IPS-18a (cell line): ENCODE data around the gene IRX5.

Experiments used
- H3K27ac ChIP-seq: one replicate; pipeline ENCODE4 v1.5.1; 2013; ENCODE audit warnings: low read length
- H3K27me3 ChIP-seq: one replicate; pipeline ENCODE4 v1.6.1; 2013; ENCODE audit warnings: mild to moderate bottlenecking, low read length; ENCODE audit not compliant: control insufficient read depth, insufficient read depth
- H3K36me3 ChIP-seq: one replicate; pipeline ENCODE4 v1.6.1; 2013; ENCODE audit warnings: low read depth, low read length; ENCODE audit not compliant: control insufficient read depth
- H3K4me1 ChIP-seq: one replicate; pipeline ENCODE4 v1.6.1; 2013; ENCODE audit warnings: low read depth, low read length; ENCODE audit not compliant: control insufficient read depth
- H3K4me3 ChIP-seq: one replicate; pipeline ENCODE4 v1.5.1; 2013; ENCODE audit warnings: low read length
- H3K9ac ChIP-seq: one replicate; pipeline ENCODE4 v1.6.1; 2013; ENCODE audit warnings: mild to moderate bottlenecking, low read length, moderate library complexity
- H3K9me3 ChIP-seq: one replicate; pipeline ENCODE4 v1.6.1; 2013; ENCODE audit warnings: low read depth, low read length; ENCODE audit not compliant: control insufficient read depth

Gene IRX5

DNA sequence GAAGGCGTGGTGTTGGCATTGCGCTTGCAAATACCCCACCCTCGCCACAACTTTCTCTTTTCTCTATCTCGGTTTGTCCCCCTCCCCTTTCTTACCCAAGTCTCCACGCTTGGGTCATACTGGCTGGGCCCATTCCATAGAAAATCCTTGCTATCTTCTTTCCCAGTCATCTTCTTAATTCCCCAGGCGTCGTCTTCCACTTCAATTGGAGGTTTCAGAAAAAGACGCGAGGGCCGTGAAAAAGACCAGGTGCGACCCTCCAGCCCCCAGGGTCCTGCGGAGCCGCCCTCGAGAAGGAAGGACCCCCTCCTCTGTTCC lies 8.3 kb downstream of the IRX5 start:
- Histone ChIP-seq H3K27ac (no peak overlapping the region), H3K9ac (no peak overlapping the region), H3K4me1 (peaks cover 41% of the 10 kb centered on the region), H3K9me3 (no peaks in the 10 kb centered on the region), H3K27me3 (peaks cover 98% of the 10 kb centered on the region), H3K4me3 (peak overlapping the region; percentile 64), H3K36me3 (no peaks in the 10 kb centered on the region)

DNA sequence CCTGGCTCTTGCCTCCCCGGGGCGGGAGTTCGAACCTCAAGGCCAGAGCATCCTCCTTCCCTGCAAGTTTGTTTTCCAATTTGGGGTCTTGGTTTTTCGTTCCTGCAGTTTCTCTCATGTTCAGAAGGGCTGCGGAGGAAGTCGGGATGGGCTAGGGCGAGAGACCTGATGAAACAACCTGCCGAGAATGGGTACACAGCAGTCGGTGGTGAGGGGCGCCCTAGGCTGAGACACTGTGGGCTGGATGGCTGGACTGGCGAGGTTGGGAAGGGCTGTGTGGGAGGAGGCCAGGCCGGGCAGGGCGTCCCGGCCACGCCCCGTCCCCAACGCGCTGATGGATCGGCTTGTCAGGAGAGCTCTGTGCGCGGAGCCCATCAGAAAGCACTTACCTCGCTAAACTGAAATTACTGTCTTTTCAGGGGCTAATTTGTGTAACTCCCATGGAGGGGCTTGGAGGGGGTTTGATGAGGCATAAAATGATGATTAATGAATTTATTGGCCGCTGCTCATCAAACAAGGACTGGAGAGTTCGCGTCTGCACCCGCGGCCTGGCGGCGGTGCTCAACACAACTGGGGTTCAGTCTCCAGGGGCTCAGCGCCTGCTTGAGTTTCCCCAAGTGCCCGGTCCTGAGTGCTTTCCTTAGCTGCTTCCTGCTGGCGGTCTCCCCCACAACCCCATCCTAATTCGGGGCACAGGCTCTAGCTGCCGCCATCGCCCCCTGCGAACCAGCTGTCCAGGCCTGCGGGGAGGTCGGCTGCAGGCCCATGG lies 9.0 kb downstream of the IRX5 start:
- H3K27me3 ChIP-seq = peaks cover 91% of the 10 kb centered on the region
- H3K36me3 ChIP-seq = no peaks in the 10 kb centered on the region
- H3K27ac ChIP-seq = no peak overlapping the region
- H3K9ac ChIP-seq = no peak overlapping the region
- H3K9me3 ChIP-seq = no peaks in the 10 kb centered on the region
- H3K4me3 ChIP-seq = peak overlapping the region; percentile 29
- peaks cover 39% of the 10 kb centered on the region for H3K4me1 ChIP-seq

DNA sequence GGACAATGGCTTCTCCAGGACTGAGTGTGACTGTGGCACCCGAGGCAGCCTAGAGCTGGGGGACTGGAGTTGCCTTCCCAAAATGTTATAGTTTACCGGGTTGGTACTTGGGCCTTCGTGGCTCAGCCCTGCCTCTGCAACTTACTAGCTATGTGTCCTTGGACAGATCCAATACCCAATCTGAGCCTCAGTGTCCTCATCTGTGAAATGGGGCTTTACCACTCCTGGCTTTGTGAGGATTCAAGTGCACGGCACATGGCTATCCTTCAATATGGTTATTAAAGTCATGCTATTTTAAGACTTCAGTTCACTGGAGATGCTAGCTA lies 9.6 kb downstream of the IRX5 start:
- peak overlapping the region; percentile 29 for H3K4me3 ChIP-seq
- H3K36me3 ChIP-seq = no peaks in the 10 kb centered on the region
- no peaks in the 10 kb centered on the region for H3K9me3 ChIP-seq
- H3K27me3 ChIP-seq = peaks cover 85% of the 10 kb centered on the region
- no peak overlapping the region for H3K27ac ChIP-seq
- H3K9ac ChIP-seq = no peak overlapping the region
- H3K4me1 ChIP-seq = peaks cover 37% of the 10 kb centered on the region

- no peak overlapping the region for H3K4me3 ChIP-seq
- no peak overlapping the region for H3K9ac ChIP-seq
- H3K27me3 ChIP-seq = peaks cover 68% of the 10 kb centered on the region
- H3K27ac ChIP-seq = no peak overlapping the region
- H3K4me1 ChIP-seq = peaks cover 21% of the 10 kb centered on the region
- H3K36me3 ChIP-seq = no peaks in the 10 kb centered on the region
- no peaks in the 10 kb centered on the region for H3K9me3 ChIP-seq
Measured at GRCh38 chr16:54942353-54942943, 11.8 kb downstream of the IRX5 start.

DNA sequence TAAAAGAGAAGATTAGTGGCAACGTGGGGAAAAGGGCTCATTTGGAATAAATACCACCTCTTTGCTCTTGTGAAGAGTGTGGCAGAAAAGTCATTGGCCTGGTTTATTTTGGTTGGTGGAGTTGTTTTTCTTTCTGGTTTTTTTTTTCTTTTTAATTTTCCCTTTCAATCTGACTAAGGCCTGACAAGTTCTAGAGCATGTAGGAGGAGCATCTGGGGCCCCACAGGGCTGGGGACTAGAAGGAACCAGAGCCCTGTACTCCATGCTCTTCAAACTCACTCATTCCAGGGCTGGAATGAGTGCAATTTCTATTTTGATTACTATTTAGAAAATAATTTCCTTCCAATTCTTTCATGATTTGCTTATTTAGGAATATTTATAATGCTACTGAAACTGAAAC lies 13.3 kb downstream of the IRX5 start:
- H3K9me3 ChIP-seq = no peaks in the 10 kb centered on the region

DNA sequence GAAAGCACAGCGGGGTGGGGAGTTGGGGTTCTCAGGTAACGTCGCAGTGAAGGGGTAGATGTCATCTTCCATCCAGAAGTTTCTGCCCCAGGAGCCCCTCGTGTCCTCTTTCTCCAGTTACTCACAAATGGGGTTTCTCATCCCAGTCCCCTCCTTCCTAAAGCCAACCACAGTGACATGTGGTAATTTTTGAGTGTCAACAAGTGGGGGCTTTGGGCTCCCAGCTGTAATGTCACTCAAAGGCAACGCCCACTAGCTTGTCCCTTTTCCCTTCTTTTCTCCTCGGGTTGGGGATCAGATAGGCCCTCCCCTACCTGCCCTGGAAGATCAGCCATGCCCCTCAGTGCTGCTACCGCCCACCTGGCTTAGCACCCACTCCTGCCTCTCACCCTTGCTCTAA lies 14.4 kb downstream of the IRX5 start:
- Histone ChIP-seq H3K4me3 (no peak overlapping the region), H3K27ac (no peak overlapping the region), H3K27me3 (peaks cover 42% of the 10 kb centered on the region), H3K36me3 (no peaks in the 10 kb centered on the region), H3K9ac (no peak overlapping the region), H3K4me1 (no peaks in the 10 kb centered on the region), H3K9me3 (no peaks in the 10 kb centered on the region)

More for the DNA sequence above, 13.3 kb downstream of the IRX5 start:
- Histone ChIP-seq H3K4me1 (peaks cover 6% of the 10 kb centered on the region), H3K36me3 (no peaks in the 10 kb centered on the region), H3K9ac (no peak overlapping the region), H3K27me3 (peaks cover 53% of the 10 kb centered on the region), H3K4me3 (no peak overlapping the region), H3K27ac (no peak overlapping the region)

- Histone ChIP-seq H3K9me3 (no peaks in the 10 kb centered on the region), H3K9ac (no peak overlapping the region), H3K4me3 (no peak overlapping the region), H3K36me3 (no peaks in the 10 kb centered on the region), H3K27me3 (peaks cover 23% of the 10 kb centered on the region), H3K4me1 (peaks cover 4% of the 10 kb centered on the region), H3K27ac (no peak overlapping the region)
Measured at GRCh38 chr16:54946909-54947308, 16.2 kb downstream of the IRX5 start.

DNA sequence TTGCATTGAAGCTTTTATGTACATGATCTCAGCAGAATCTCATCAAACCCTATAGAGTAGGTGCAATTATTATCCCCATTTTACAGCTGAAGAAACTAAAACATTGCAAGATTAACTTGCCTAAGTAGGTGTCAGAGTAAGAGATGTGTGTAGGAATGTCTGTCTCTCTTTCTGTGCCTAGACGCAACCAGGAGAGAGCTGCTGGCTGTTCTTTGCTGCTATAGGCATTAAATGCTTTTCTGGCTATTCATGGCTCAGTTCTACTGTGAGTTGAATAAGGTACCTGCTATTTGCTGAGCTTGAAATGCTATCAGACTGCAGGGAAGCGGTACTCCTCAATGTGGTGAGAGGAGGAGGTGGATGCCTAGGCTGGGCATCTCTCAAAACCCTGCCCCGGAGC lies 17.0 kb downstream of the IRX5 start:
- peaks cover 16% of the 10 kb centered on the region for H3K27me3 ChIP-seq
- no peak overlapping the region for H3K4me3 ChIP-seq
- no peak overlapping the region for H3K9ac ChIP-seq
- H3K36me3 ChIP-seq = no peaks in the 10 kb centered on the region
- peaks cover 4% of the 10 kb centered on the region for H3K4me1 ChIP-seq
- H3K9me3 ChIP-seq = no peaks in the 10 kb centered on the region
- no peak overlapping the region for H3K27ac ChIP-seq

- H3K36me3 ChIP-seq = no peaks in the 10 kb centered on the region
- H3K4me1 ChIP-seq = peaks cover 4% of the 10 kb centered on the region
- no peak overlapping the region for H3K27ac ChIP-seq
- no peaks in the 10 kb centered on the region for H3K9me3 ChIP-seq
- no peak overlapping the region for H3K4me3 ChIP-seq
- no peaks in the 10 kb centered on the region for H3K27me3 ChIP-seq
- H3K9ac ChIP-seq = no peak overlapping the region
Measured at GRCh38 chr16:54952195-54952594, 21.5 kb downstream of the IRX5 start.

DNA sequence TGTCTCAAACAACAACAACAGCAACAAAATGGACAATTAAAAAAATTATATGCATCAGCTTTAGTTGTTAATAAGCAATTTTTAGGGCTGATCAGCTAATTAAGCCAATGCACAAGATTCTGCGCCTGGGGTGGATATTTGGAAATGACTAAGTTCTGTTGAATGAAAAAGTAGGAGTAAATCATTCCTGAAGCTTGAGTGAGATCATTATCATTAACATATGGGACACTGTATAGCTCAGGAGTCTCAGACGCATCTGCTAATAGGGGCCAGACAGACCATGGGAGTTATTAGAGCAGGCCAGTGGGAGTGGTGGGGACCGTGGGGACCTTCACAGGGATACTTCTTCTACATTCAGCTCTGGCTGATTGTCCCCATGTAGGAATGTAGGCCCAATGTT lies 22.8 kb downstream of the IRX5 start:
- Histone ChIP-seq H3K4me3 (no peak overlapping the region), H3K27ac (no peak overlapping the region), H3K36me3 (no peaks in the 10 kb centered on the region), H3K4me1 (peaks cover 4% of the 10 kb centered on the region), H3K9ac (no peak overlapping the region), H3K9me3 (no peaks in the 10 kb centered on the region), H3K27me3 (no peaks in the 10 kb centered on the region)

- H3K9ac ChIP-seq = no peak overlapping the region
- H3K27me3 ChIP-seq = no peaks in the 10 kb centered on the region
- peaks cover 4% of the 10 kb centered on the region for H3K4me1 ChIP-seq
- H3K4me3 ChIP-seq = no peak overlapping the region
- H3K9me3 ChIP-seq = no peaks in the 10 kb centered on the region
- H3K36me3 ChIP-seq = no peaks in the 10 kb centered on the region
- no peak overlapping the region for H3K27ac ChIP-seq
Measured at GRCh38 chr16:54954220-54954619, 23.6 kb downstream of the IRX5 start.

DNA sequence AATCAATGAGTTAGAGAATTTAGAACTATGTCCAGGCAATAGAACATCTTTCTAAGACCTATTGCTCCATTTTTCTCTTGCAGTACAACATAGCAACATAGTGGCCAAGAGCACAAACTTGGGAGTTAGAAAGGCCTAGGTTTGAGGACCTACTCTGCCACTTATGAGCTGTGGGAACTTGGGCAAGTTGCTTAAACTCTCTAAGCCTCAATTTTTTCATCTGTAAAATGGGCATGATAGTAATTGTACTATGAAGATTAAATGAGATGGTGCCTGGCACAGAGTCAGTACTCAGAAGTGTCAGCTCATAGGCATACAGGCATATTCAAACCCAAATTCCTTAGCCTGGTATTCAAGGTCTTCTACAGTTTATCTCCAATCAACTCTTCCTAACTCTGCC lies 25.1 kb downstream of the IRX5 start:
- Histone ChIP-seq H3K27ac (no peak overlapping the region), H3K4me1 (peaks cover 4% of the 10 kb centered on the region), H3K36me3 (no peaks in the 10 kb centered on the region), H3K9ac (no peak overlapping the region), H3K9me3 (no peaks in the 10 kb centered on the region), H3K27me3 (no peaks in the 10 kb centered on the region), H3K4me3 (no peak overlapping the region)
